ENCODE data around the gene LOXL3.

LOXL3 gene

DNA sequence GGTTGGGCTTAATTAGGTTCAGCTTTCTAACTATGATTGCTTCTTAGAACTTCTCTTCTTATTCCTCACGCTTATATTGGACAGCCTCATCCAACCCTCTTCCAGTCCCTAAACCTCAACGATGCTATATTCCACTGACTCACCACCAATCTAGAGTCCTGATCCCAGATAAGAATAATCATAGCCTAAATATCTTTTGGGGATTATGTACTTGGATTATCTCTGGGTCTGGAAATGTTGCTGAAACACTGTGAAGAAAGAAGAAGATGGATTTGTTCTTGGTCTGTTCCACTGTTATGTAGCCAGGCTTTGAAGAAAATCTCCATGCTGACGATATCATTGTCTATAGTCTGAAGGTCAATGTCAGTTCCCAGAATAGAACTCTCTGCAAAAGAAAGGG is 27.7 kb upstream of the LOXL3 start:
- Histone ChIP-seq H3K9me3 (ENCODE audit: control insufficient read depth, insufficient read depth, low read length) (no peaks in the 10 kb centered on the region), H3K4me3 (ENCODE audit: low read length) (no peak overlapping the region), H3K36me3 (ENCODE audit: control insufficient read depth, low read length) (no peaks in the 10 kb centered on the region), H3K4me1 (ENCODE audit: control insufficient read depth, low read length) (peaks cover 20% of the 10 kb centered on the region), H3K79me2 (ENCODE audit: control insufficient read depth, low read length) (no peaks in the 10 kb centered on the region), H3K4me2 (ENCODE audit: low read length) (no peak overlapping the region), H3K27ac (ENCODE audit: low read depth, low read length) (no peak overlapping the region), H3K9me2 (replicated peaks; ENCODE audit: control insufficient read depth, low read length) (no peaks in the 10 kb centered on the region), H4K20me1 (ENCODE audit: control insufficient read depth, insufficient read depth, low read depth, low read length) (no peaks in the 10 kb centered on the region), H3F3A (ENCODE audit: control insufficient read depth, insufficient read depth) (no peaks in the 10 kb centered on the region), H3K27me3 (ENCODE audit: control insufficient read depth, low read length) (no peaks in the 10 kb centered on the region)
- TF ChIP-seq EZH2phosphoT487 (IDR thresholded peaks at IDR 0.05; ENCODE audit: borderline replicate concordance, low read length) (no peak), CTCF (IDR thresholded peaks at IDR 0.05; ENCODE audit: low read depth, low read length, poor library complexity, severe bottlenecking) (no peak)

- H3K79me2 ChIP-seq (ENCODE audit: control insufficient read depth, low read length): no peaks in the 10 kb centered on the region
- peaks cover 11% of the 10 kb centered on the region; the same call in 1 of the 2 replicates for H3F3A ChIP-seq (ENCODE audit: control insufficient read depth, insufficient read depth)
- H3K4me3 ChIP-seq (ENCODE audit: low read length): no peak overlapping the region
- H3K27me3 ChIP-seq (ENCODE audit: control insufficient read depth, low read length): no peaks in the 10 kb centered on the region
- no peaks in the 10 kb centered on the region for H3K9me2 ChIP-seq (replicated peaks; ENCODE audit: control insufficient read depth, low read length)
- no peak overlapping the region for H3K27ac ChIP-seq (ENCODE audit: low read depth, low read length)
- H3K36me3 ChIP-seq (ENCODE audit: control insufficient read depth, low read length): no peaks in the 10 kb centered on the region
- TF ChIP-seq CTCF (IDR thresholded peaks at IDR 0.05; ENCODE audit: low read depth, low read length, poor library complexity, severe bottlenecking) (no peak), EZH2phosphoT487 (IDR thresholded peaks at IDR 0.05; ENCODE audit: borderline replicate concordance, low read length) (no peak)
- peaks cover 29% of the 10 kb centered on the region for H3K4me1 ChIP-seq (ENCODE audit: control insufficient read depth, low read length)
- H3K9me3 ChIP-seq (ENCODE audit: control insufficient read depth, insufficient read depth, low read length): no peaks in the 10 kb centered on the region
- H4K20me1 ChIP-seq (ENCODE audit: control insufficient read depth, insufficient read depth, low read depth, low read length): no peaks in the 10 kb centered on the region
- no peak overlapping the region for H3K4me2 ChIP-seq (ENCODE audit: low read length)
Measured at GRCh38 chr2:74578408-74578807, 24.7 kb upstream of the LOXL3 start.

- H3K4me1 ChIP-seq (ENCODE audit: control insufficient read depth, low read length): peaks cover 36% of the 10 kb centered on the region
- H3K79me2 ChIP-seq (ENCODE audit: control insufficient read depth, low read length): no peaks in the 10 kb centered on the region
- H3K9me2 ChIP-seq (replicated peaks; ENCODE audit: control insufficient read depth, low read length): no peaks in the 10 kb centered on the region
- no peaks in the 10 kb centered on the region for H3K36me3 ChIP-seq (ENCODE audit: control insufficient read depth, low read length)
- no peak overlapping the region for H3K4me3 ChIP-seq (ENCODE audit: low read length)
- H3F3A ChIP-seq (ENCODE audit: control insufficient read depth, insufficient read depth): peaks cover 11% of the 10 kb centered on the region; the same call in 1 of the 2 replicates
- H4K20me1 ChIP-seq (ENCODE audit: control insufficient read depth, insufficient read depth, low read depth, low read length): no peaks in the 10 kb centered on the region
- H3K27ac ChIP-seq (ENCODE audit: low read depth, low read length): no peak overlapping the region
- peak overlapping the region; percentile 20 for H3K4me2 ChIP-seq (ENCODE audit: low read length)
- no peaks in the 10 kb centered on the region for H3K27me3 ChIP-seq (ENCODE audit: control insufficient read depth, low read length)
- H3K9me3 ChIP-seq (ENCODE audit: control insufficient read depth, insufficient read depth, low read length): no peaks in the 10 kb centered on the region
- TF ChIP-seq CTCF (IDR thresholded peaks at IDR 0.05; ENCODE audit: low read depth, low read length, poor library complexity, severe bottlenecking) (no peak), EZH2phosphoT487 (IDR thresholded peaks at IDR 0.05; ENCODE audit: borderline replicate concordance, low read length) (no peak)
Measured at GRCh38 chr2:74577448-74577847, 23.7 kb upstream of the LOXL3 start.

Data from DOHH2 (cell line).